GM18868 (cell line): Measurements from ENCODE around the gene EIF3J.
A peak's percentile ranks its signal among the peaks of the same experiment; 100 is the strongest.
"Not testable (repeated sequence)": the region's sequence is repeated elsewhere in the genome, so short reads cannot be mapped to it uniquely, and the experiment has no call there.

Experiments
- ATAC-seq: cut with Tn5 transposase; IDR thresholded peaks from one replicate; pipeline ENCODE4 v1.9.1; 2021; ENCODE audit warnings: mild to moderate bottlenecking, moderate library complexity; ENCODE audit not compliant: unreplicated experiment

The EIF3J gene

DNA sequence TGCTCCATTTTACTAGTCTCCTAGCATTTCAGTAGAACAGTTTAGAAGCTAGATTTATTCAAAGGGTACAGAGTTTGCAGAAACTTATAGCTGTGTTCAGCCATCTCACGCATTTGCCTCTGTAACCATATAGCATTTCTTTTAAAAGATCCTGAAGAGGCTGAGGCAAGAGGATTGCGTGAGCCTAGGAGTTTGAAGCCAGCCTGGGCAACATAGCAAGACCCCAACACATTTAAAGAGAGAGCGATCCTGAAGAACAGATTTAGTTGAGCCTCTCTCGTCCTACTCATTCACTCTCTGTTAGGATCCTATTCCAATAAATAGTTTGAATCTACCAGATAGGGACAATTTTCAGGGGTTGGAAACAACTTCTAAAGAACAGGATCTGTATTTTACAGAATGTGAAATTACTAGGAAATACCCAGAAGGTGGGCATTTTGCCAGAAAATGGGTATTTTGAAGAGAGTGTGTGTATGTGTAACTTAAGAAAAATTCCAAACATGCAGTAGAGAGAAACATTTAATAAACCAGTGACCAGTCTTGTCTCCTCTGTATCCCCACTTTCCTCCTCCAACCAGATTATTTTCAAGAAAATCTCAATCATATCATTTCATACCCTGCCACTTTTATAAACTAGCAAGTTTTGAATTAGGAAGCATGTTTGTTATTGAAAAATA, 4.5 kb downstream of the EIF3J start:
- ATAC-seq: no peak

DNA sequence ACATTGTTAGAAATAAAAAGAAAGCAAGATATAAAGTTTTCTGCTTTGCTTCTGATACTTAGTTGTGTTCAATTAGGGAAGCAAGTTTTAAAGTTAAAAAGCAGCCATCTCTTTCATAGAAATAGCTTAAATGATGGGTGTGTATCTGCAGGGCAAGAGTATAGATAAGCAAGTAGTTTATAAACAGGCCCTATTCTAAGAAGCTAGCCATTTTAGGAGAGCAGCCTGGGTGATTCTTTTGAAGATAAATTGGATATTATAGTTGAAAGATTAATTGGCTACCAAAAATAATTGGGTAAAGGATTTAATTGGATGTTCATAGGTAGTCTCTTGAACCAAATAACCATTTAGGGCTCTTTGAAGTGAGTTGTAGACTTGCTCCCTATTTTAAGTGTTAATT, 5.6 kb downstream of the EIF3J start:
- ATAC-seq: no peak

DNA sequence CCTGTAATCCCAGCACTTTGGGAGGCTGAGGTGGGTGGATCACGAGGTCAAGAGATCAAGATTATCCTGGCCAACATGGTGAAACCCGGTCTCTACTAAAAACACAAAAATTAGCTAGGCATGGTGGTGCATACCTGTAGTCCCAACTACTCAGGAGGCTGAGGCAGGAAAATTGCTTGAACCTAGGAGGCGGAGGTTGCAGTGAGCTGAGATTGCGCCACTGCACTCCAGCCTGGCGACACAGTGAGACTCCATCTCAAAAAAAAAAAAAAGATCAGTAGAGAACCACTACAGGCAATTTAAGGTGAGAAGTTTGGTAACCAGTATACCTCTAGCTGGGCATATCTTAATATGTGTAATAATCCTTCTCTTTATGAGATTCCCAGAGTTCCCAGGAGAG, 7.8 kb downstream of the EIF3J start:
- not testable (repeated sequence) for ATAC-seq

DNA sequence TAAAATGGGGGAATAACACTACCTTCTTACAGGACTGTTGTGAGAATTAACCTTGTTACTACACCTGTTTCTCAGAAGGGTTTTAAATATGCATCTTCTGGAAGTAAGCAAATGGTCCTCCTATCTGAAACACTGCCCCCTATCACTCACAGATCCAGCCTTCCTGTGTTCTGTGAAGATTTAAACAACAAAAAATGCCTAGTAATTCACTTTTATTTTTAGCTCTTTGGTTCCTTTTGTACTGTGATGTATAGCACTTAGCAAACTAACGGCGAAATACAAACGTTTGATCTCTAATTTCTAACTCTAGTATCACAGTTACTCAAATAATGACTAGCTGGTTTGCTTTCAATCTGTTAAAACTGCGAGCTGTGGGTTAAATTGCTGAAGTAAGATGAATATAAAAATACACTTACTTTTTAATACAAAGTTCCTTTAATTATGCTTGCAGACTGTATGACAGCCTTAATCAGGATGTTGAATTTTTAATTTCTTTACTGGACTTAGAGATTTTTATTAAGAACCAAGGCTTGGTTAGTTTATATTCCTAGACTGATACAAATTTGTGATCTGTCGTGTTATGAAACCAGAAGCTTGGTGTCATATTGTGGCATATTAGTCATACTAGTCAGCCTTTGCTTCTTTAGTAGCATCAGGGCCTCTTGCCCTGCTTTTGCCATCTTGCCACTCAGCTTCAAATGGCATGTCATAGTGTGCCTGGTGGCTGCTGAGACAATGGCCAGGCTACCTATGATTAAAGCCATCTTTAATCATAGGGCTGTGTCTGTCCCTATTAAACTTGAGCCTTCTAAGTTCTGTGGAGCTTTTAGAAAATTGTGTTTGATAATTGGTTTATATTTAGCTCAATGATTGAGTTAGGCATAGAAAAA, 9.2 kb downstream of the EIF3J start:
- ATAC-seq: peak; percentile 81

GRCh38 chr15:44549152-44549551, 12.2 kb downstream of the EIF3J start:
- ATAC-seq: not testable (repeated sequence)

DNA sequence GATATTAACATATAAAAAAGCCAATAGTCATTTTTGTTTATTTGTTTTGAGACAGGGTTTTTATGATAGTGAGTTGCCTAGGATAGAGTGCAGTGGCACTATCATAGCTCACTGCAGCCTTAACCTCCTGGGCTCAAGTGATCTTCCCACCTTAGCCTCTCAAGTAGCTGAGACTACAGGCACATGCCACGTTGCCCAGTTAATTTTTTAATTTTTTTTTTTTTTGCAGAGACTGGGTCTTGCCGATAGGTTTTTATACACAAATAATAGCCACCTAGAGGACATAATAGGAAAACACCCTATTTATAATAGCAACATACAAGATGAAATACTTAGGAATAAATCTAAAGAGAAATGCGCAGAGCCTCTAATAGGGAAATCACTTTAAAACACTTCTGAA, 13.3 kb downstream of the EIF3J start:
- no peak for ATAC-seq

DNA sequence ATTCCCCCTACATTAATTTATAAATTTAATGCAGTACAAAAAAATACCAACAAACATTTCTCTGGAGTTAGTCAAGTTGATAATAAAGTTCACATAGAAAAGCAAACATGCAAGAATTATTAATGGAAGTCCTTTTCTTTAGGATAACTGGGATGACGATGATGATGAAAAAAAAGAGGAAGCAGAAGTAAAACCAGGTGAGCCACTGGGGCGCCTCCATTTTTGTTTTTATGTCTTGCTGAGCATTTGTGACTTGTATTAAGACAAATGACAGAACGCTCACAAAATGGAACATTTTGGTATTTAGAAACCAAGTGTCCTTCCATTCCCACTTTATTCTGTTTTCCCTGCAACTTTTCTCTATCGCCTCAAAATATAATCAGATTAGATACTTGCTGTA, 13.8 kb downstream of the EIF3J start:
- ATAC-seq: no peak

- ATAC-seq: no peak
Measured at GRCh38 chr15:44554934-44555723, 18.2 kb downstream of the EIF3J start.

DNA sequence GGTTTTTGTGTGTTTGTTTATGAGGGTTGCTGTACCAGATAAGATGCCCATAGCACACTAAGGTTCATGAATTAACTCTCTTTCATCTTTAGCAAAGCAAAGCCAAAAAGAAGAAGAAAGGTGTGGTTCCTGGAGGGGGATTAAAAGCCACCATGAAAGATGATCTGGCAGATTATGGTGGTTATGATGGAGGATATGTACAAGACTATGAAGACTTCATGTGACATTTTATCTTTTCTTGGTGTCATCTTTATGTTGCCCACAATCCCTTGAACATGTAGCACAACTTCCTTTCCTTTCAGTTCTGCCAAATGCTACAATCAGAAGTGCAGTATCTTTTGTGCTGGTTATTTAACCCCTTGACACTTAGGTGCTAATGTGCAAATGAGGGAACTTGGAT, 24.0 kb downstream of the EIF3J start:
- ATAC-seq: not testable (repeated sequence)

GRCh38 chr15:44565387-44566154, 28.6 kb downstream of the EIF3J start:
- no peak for ATAC-seq

GRCh38 chr15:44566155-44566540, 29.2 kb downstream of the EIF3J start:
- no peak for ATAC-seq

DNA sequence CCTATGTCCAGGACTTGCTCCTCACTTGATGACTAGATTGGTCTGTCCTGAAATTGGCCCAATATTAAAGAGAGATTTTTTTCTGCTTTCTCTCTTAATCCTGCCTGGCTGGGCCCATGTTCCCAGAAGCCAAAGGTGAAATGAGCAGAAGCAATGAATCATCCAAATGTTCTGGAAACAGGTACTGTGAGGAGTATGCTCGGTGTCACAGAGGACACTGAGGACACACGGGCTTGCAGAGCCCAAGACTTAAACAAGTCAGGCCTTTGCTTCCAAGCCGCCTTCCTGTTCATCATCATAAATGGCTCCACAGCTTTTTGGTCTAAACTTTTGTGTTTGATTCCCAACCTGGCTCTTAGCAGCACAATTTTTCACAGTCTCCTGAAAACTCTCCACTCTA, 31.4 kb downstream of the EIF3J start:
- ATAC-seq: no peak

- ATAC-seq: no peak
Measured at GRCh38 chr15:44569316-44569715, 32.4 kb downstream of the EIF3J start.

DNA sequence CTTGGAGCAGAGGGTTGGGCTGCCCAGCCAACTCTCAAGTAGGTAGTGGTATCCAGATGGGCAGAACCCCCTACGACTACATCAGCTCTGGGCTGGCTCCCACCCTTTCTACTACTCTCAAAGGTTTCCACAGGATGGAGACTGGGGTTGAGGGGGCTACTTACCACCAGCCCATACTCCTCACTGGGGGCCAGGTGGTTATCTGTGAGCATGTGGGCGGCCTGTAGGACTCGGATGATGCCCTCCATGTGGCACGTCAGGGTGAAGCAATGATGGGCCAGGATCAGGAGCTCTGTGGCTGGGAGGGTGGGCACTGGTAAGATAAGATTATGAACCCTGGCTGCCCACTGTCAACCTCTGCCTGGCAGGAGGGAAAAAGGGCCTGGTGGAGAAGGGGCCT, 33.4 kb downstream of the EIF3J start:
- ATAC-seq: no peak

- no peak for ATAC-seq
Measured at GRCh38 chr15:44573386-44573785, 36.4 kb downstream of the EIF3J start.

DNA sequence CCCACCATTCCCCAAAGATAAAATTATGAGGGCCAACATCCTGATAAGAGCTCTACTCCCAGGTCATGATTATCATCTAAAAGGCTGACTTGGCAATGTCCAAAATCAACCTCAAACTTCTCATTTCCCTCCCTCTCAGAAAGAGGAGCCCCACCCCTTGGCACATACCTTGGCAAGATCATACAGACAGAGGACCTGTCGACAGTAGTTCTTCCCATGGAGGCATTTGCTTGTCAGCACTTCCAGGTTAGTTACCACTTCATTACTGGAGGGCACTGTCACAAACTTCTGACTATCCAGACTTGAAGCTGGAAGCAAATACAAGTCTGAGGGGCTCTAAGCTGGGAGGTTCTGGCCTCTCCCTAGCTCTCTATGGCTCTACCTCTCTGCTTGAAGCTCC, 37.8 kb downstream of the EIF3J start:
- no peak for ATAC-seq

- ATAC-seq: no peak
Measured at GRCh38 chr15:44580105-44580504, 43.2 kb downstream of the EIF3J start.

DNA sequence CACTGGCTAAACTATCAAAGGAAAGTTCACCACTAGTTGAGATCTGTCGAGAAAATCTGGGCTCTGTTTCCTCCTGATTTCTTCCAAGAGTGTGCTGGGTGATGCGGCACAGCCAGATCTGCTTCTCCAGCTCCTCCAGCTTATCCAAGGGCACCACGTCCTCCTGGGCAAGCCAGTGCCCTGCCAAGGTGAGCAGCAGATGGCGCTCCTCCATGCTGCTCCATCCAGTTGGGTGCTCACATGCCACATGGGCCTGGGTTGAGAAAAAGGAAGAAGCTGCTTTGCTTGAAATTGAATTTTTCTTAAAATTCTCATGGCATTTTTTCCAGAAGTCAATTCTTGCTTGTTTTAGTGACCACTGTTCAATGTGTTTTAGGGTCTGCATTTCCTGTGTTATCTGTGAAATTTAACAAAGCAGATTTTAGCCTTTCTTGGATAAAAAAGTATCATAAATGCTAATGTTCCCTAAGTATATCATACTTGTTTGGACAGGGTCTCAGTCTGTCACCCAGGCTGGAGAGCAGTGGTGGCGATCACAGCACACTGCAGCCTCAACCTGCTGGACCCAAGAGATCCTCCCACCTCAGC, 47.3 kb downstream of the EIF3J start:
- ATAC-seq: no peak

GRCh38 chr15:44585633-44586032, 48.7 kb downstream of the EIF3J start:
- ATAC-seq: no peak

DNA sequence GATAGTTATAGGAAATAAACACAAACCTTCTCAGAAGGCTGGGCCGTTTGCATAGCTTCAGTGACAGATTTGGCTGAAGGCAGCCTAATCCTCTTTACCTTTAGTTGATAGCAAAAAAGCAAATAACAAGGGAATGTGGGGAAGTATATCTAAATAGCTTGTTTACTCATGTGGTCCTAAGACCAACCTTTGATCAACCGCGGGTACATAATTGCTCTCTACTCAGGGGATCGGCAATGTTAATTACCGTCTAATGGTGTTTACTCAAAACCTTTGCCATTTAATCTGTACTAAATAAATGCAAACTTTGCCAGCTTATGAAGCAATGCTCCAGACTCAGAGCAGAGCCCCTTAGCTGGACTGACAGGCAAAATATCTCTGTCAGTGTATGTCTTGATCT, 51.6 kb downstream of the EIF3J start:
- no peak for ATAC-seq
